Lower leg skin (tissue), 4 donors: ENCODE measurements around the gene FANCD2. TPM values are rescaled to one million over a fixed set of nuclear protein-coding genes. Genes with fewer than 3 reads are reported as not detected.
A peak's percentile ranks its signal among the peaks of the same experiment; 100 is the strongest.

ENCODE experiments used
- DNase-seq, 2 donors: peaks; one replicate each; pipeline ENCODE4 v3.0.0-alpha.2; 2019; ENCODE audit warnings: low spot score in 2 of 2
- H3K4me3 ChIP-seq: fragments of 200-600 bp; sonication (generic); 2 replicates; pipeline ENCODE4 v1.5.1; 2017; ENCODE audit warnings: mild to moderate bottlenecking, low read depth; ENCODE audit not compliant: poor library complexity, severe bottlenecking
- CTCF ChIP-seq, 3 donors: fragments of 450-650 bp; IDR thresholded peaks; one replicate each; pipeline ENCODE4 v1.5.1; 2016; ENCODE audit warnings: antibody characterized with exemption in 3 of 3, mild to moderate bottlenecking in 3 of 3, moderate library complexity in 2 of 3
- POLR2A ChIP-seq, 2 donors: fragments of 450-650 bp; IDR thresholded peaks; one replicate each; pipeline ENCODE4 v1.6.1; 2016 to 2017; ENCODE audit warnings: antibody characterized with exemption in 2 of 2, mild to moderate bottlenecking in 1 of 2, moderate library complexity in 1 of 2
- WGBS, 2 donors: methylation state at CpG; one replicate each; pipeline ENCODE4 v1.1.5; 2018; 5-methylcytosine and 5-hydroxymethylcytosine counted together
- intact Hi-C: fragments of 100-400 bp; cut with DNase I; formaldehyde crosslinking; loops from one replicate; pipeline ENCODE4 v1.15.0; 2023; ENCODE audit warnings: low total_unique reads
- total RNA-seq, 4 donors: library from RNA; depleted of rRNA; stranded (reverse); fragments of >200 nt; gene quantifications; one replicate each; pipeline ENCODE4 v1.1.0, GENCODE V29; 2016

The FANCD2 gene
- 1 to 10 TPM; 1.7 to 6.5 (median 3.1) TPM for total RNA-seq

- DNase-seq, result peak; percentile 83 to 98
- TF ChIP-seq CTCF (IDR thresholded peaks at IDR 0.05) (no peak), POLR2A (IDR thresholded peaks at IDR 0.05) (no peak)
- intact Hi-C loops, result no loop called here
- 0 to 1% methylated on average over 39 to 51 of the region's 61 CpGs for WGBS, 2 donors
- peak within 1 kb of the TSS; percentile 68 for H3K4me3 ChIP-seq
Observed at GRCh38 chr3:10026084-10026890, at the start of gene FANCD2. Gene FANCD2 (plus strand): TSS chr3:10026437. CDS start chr3:10028658, 2,221 bp downstream.

GRCh38 chr3:9976721-9977709 lies 49.2 kb upstream of the FANCD2 start:
- peak; percentile 86 to 93 for DNase-seq
- no peak for TF ChIP-seq POLR2A (IDR thresholded peaks at IDR 0.05)
- TF ChIP-seq CTCF (IDR thresholded peaks at IDR 0.05), result no peak
- no peak overlapping the region for H3K4me3 ChIP-seq
- WGBS, 2 donors, result 19 to 29% methylated on average over 7 of the region's 7 CpGs
- intact Hi-C loops, result no loop called here

- 63 to 72% methylated on average over 8 of the region's 8 CpGs for WGBS, 2 donors
- intact Hi-C loops, result no loop called here
- no peak for DNase-seq
- TF ChIP-seq CTCF (IDR thresholded peaks at IDR 0.05), result no peak
- no peak overlapping the region for H3K4me3 ChIP-seq
Observed at GRCh38 chr3:9978710-9979305, 47.4 kb upstream of the FANCD2 start.

DNA sequence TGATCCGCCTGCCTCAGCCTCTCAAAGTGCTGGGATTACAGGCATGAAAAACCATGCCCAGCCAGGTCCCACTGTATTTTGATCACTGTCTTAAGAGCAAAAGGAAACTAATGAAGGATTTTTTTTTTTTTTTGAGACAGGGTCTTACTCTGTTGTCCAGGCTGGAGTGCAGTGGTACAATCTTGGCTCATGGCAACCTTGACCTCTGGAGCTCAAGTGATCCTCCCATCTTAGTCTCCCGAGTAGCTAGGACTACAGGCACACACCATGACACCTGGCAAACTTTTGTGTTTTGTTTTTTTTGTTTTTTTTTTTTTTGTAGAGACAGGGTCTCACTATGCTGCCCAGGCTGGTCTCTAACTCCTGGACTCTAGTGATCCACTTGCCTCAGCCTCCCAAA lies 46.0 kb upstream of the FANCD2 start:
- 94 to 100% methylated on average over 2 of the region's 2 CpGs for WGBS, 2 donors
- intact Hi-C loops, result no loop called here
- H3K4me3 ChIP-seq, result no peak overlapping the region
- TF ChIP-seq CTCF (IDR thresholded peaks at IDR 0.05), result no peak
- TF ChIP-seq POLR2A (IDR thresholded peaks at IDR 0.05), result no peak
- no peak for DNase-seq

DNA sequence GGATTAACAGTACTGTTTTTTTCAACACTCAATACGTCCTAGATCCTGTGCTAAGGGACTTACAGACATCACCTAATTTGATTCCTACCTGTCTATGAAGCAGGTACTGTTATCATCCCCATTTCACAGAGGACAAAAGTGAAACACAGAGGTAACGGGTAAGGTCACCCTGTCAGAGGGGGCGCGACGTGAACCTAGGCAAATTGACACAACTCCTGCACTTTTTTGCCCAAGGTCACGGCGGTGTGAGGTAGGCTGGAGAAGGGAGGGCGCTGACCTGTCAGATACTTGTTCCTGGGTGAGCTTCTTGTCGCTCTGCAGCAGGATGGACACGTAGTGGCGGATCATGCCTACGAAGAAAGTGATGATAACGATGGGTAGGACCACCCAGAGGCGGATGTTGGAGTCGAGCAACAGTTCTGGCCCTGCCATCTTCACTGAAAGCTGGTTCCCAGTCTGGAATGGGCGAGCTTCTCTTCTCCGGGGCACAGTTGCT lies 40.0 kb upstream of the FANCD2 start:
- WGBS, 2 donors, result 0 to 1% methylated on average over 17 of the region's 17 CpGs
- peak overlapping the region; percentile 88 for H3K4me3 ChIP-seq
- intact Hi-C loops, result no loop called here
- no peak for TF ChIP-seq POLR2A (IDR thresholded peaks at IDR 0.05)
- TF ChIP-seq CTCF (IDR thresholded peaks at IDR 0.05), result no peak
- no peak for DNase-seq
